ENCODE results near the gene TNNI3K.

The TNNI3K gene

DNA sequence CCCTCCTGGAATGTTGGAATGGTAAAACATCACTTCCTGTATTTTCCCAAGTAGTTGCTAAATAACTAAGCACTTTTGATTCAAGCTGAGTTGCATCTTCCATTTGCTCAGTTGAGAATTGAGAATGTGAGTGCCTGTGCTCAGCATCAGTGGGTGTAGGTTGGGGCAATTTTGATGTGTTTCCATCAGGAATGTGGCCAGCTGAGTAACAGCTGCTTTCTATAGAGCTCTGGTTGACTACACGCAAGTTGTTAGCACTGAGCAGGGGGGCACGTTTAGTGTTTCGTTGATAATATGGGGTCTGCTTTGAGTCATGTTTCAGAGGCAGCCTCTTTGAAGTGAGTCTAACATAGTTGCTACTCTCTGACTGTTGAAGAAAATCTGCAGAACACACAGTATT, 235.7 kb downstream of the TNNI3K start:
- Mint-ChIP-seq H3K9me3 (no peaks in the 10 kb centered on the region), H3K4me3 (no peak overlapping the region)
- no peak for DNase-seq

GRCh38 chr1:74471470-74471869, 236.3 kb downstream of the TNNI3K start:
- H3K27me3 Mint-ChIP-seq = peaks cover 5% of the 10 kb centered on the region
- no peak overlapping the region for H3K4me3 Mint-ChIP-seq
- H3K9me3 Mint-ChIP-seq = no peaks in the 10 kb centered on the region
- no peak for ATAC-seq
- H3K4me1 Mint-ChIP-seq = no peaks in the 10 kb centered on the region
- DNase-seq = no peak
- H3K27ac Mint-ChIP-seq = no peak overlapping the region

More for the DNA sequence above, 235.7 kb downstream of the TNNI3K start:
- Mint-ChIP-seq H3K4me1 (no peaks in the 10 kb centered on the region), H3K27ac (no peak overlapping the region), H3K27me3 (peaks cover 10% of the 10 kb centered on the region)
- ATAC-seq = no peak

GRCh38 chr1:74474585-74474984, 239.4 kb downstream of the TNNI3K start:
- ATAC-seq = no peak
- H3K27me3 Mint-ChIP-seq = no peaks in the 10 kb centered on the region
- H3K4me3 Mint-ChIP-seq = no peak overlapping the region
- DNase-seq = no peak
- H3K9me3 Mint-ChIP-seq = no peaks in the 10 kb centered on the region
- no peak overlapping the region for H3K27ac Mint-ChIP-seq
- no peaks in the 10 kb centered on the region for H3K4me1 Mint-ChIP-seq

- ATAC-seq (no peak), DNase-seq (no peak)
- Mint-ChIP-seq H3K27me3 (peaks cover 10% of the 10 kb centered on the region), H3K4me3 (no peak overlapping the region), H3K4me1 (no peaks in the 10 kb centered on the region), H3K9me3 (no peaks in the 10 kb centered on the region), H3K27ac (no peak overlapping the region)
These were observed 243.8 kb downstream of the TNNI3K start for GRCh38 chr1:74478979-74479378.

DNA sequence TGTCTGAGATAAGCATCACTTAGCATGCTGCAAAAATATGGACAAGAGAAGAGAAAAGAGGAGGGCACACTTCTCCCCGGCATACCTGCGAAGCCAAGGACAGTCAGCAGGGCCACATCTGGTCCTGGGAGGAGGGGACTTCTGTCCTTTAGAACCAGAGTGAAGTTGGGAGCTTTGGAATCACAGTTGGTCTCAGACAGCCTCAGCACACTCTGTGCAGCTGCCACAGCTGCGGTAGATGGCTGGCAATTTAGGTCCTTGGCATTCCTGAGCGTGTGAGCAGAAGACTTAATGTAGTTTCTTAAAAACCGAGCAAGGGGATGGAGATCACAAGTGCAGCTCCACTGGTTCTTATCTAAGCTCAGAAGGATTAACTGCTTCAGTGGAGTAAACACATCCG, 244.9 kb downstream of the TNNI3K start:
- H3K27ac Mint-ChIP-seq = no peak overlapping the region
- no peak for ATAC-seq
- no peak for DNase-seq

DNA sequence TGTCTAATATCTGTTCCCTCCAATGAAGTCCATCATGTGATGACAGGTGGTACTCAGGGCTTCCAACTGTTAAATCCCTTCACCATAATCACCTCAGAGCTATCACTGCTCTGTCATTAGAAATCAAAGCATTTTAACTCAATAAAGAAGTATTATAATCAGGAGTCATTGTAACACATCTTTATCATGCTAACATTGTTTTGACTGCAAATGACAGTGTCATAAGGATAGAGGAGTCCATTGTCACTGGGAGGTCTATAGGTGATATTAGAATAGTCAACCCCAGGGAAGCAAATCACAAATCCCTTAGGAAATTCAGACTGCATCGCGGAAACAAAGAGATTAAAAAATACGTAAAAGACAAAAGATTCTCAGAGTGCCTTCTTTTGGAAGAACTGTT, 246.4 kb downstream of the TNNI3K start:
- ATAC-seq = no peak
- H3K9me3 Mint-ChIP-seq = no peaks in the 10 kb centered on the region
- peaks cover 10% of the 10 kb centered on the region for H3K27me3 Mint-ChIP-seq
- no peaks in the 10 kb centered on the region for H3K4me1 Mint-ChIP-seq
- DNase-seq = no peak
- no peak overlapping the region for H3K4me3 Mint-ChIP-seq
- H3K27ac Mint-ChIP-seq = no peak overlapping the region

More for the DNA sequence above, 244.9 kb downstream of the TNNI3K start:
- no peaks in the 10 kb centered on the region for H3K4me1 Mint-ChIP-seq
- H3K9me3 Mint-ChIP-seq = no peaks in the 10 kb centered on the region
- H3K27me3 Mint-ChIP-seq = peaks cover 10% of the 10 kb centered on the region
- H3K4me3 Mint-ChIP-seq = no peak overlapping the region

GRCh38 chr1:74485622-74486021, 250.4 kb downstream of the TNNI3K start:
- Mint-ChIP-seq H3K27ac (no peak overlapping the region), H3K9me3 (no peaks in the 10 kb centered on the region), H3K27me3 (peaks cover 3% of the 10 kb centered on the region), H3K4me3 (no peak overlapping the region), H3K4me1 (no peaks in the 10 kb centered on the region)
- no peak for ATAC-seq
- DNase-seq = no peak

- no peak overlapping the region for H3K27ac Mint-ChIP-seq
- H3K4me3 Mint-ChIP-seq = no peak overlapping the region
- H3K9me3 Mint-ChIP-seq = no peaks in the 10 kb centered on the region
- DNase-seq (no peak), ATAC-seq (no peak)
- H3K27me3 Mint-ChIP-seq = no peaks in the 10 kb centered on the region
- H3K4me1 Mint-ChIP-seq = no peaks in the 10 kb centered on the region
These were observed 250.8 kb downstream of the TNNI3K start for GRCh38 chr1:74486036-74486435.

GRCh38 chr1:74496669-74497068, 261.5 kb downstream of the TNNI3K start:
- Mint-ChIP-seq H3K9me3 (no peaks in the 10 kb centered on the region), H3K27ac (no peak overlapping the region), H3K4me1 (no peaks in the 10 kb centered on the region), H3K27me3 (no peaks in the 10 kb centered on the region), H3K4me3 (no peak overlapping the region)
- ATAC-seq (no peak), DNase-seq (no peak)

- no peak for ATAC-seq
- H3K27me3 Mint-ChIP-seq = no peaks in the 10 kb centered on the region
These were observed 263.7 kb downstream of the TNNI3K start for GRCh38 chr1:74498901-74499300.

DNA sequence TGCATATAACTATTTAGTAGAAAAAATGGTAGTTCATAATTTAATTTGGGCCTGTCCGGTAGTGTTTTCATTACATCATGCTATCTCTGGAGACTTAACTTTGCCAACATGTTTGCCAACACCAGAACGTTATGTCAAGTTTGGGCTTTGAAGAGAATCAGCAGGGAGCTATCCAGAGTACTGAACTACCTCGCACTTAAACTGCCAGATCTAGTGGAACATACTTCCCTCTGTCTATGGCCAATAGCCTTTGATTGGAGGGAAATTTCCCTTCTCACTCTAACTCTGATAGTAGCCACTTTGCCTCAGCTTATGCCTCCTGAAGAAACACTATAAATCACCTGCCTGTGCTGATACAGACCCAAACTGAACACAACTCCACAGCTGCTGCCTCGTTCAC, 267.2 kb downstream of the TNNI3K start:
- no peak for DNase-seq
- Mint-ChIP-seq H3K4me3 (no peak overlapping the region), H3K27ac (no peak overlapping the region), H3K4me1 (no peaks in the 10 kb centered on the region), H3K9me3 (no peaks in the 10 kb centered on the region), H3K27me3 (no peaks in the 10 kb centered on the region)
- no peak for ATAC-seq

More at GRCh38 chr1:74498901-74499300, 263.7 kb downstream of the TNNI3K start:
- Mint-ChIP-seq H3K27ac (no peak overlapping the region), H3K9me3 (no peaks in the 10 kb centered on the region), H3K4me1 (no peaks in the 10 kb centered on the region), H3K4me3 (no peak overlapping the region)
- no peak for DNase-seq

GRCh38 chr1:74502858-74503257, 267.7 kb downstream of the TNNI3K start:
- H3K27me3 Mint-ChIP-seq = no peaks in the 10 kb centered on the region
- no peaks in the 10 kb centered on the region for H3K9me3 Mint-ChIP-seq
- ATAC-seq (no peak), DNase-seq (no peak)
- H3K4me3 Mint-ChIP-seq = no peak overlapping the region
- H3K4me1 Mint-ChIP-seq = no peaks in the 10 kb centered on the region
- no peak overlapping the region for H3K27ac Mint-ChIP-seq

GRCh38 chr1:74504125-74504932, 269.1 kb downstream of the TNNI3K start:
- Mint-ChIP-seq H3K27me3 (no peaks in the 10 kb centered on the region), H3K4me3 (no peak overlapping the region), H3K4me1 (no peaks in the 10 kb centered on the region), H3K9me3 (no peaks in the 10 kb centered on the region), H3K27ac (no peak overlapping the region)
- peak; percentile 29 to 34 for DNase-seq
- ATAC-seq = peak; percentile 83

GRCh38 chr1:74504933-74505512, 269.8 kb downstream of the TNNI3K start:
- ATAC-seq = no peak
- no peak overlapping the region for H3K27ac Mint-ChIP-seq
- no peak for DNase-seq
- no peak overlapping the region for H3K4me3 Mint-ChIP-seq
- H3K9me3 Mint-ChIP-seq = no peaks in the 10 kb centered on the region
- H3K4me1 Mint-ChIP-seq = no peaks in the 10 kb centered on the region
- no peaks in the 10 kb centered on the region for H3K27me3 Mint-ChIP-seq

DNA sequence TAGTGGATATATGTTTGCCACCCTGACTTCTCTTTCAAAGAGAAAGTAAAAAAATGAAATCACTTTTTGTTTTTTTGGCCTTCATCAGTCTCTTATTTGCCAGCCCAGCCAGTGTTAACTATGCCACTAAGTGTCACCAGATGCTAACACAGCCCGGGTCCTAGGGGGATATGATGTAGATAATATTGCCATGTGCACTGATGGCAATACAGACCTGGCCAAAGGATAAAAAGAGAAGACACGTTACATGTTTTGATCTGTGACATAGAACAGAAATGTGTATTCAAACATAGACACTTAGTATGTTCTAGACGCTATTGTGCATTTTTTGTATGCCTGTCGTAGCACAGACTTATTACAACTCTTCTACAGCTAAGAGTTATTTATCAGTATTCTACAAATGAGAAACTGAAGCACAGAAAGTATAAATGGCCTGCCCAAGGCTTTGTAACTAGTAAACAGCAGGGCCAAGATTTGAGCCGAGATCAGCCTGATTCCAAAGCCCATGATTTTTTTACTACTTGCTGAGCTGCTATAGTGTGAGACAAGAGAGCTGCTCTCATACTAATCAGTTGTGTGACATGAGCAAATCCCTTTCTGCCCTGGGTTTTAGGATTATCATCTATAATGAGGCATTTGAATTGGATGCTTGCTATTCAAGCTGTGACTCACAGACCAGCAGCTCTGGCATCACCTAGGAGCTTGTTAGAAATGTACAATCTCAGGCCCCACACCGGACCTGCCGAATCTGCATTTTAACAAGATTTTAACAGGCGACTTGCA, 270.9 kb downstream of the TNNI3K start:
- Mint-ChIP-seq H3K4me1 (no peaks in the 10 kb centered on the region), H3K9me3 (no peaks in the 10 kb centered on the region), H3K4me3 (no peak overlapping the region), H3K27me3 (no peaks in the 10 kb centered on the region), H3K27ac (no peak overlapping the region)
- ATAC-seq = no peak
- DNase-seq = no peak

DNA sequence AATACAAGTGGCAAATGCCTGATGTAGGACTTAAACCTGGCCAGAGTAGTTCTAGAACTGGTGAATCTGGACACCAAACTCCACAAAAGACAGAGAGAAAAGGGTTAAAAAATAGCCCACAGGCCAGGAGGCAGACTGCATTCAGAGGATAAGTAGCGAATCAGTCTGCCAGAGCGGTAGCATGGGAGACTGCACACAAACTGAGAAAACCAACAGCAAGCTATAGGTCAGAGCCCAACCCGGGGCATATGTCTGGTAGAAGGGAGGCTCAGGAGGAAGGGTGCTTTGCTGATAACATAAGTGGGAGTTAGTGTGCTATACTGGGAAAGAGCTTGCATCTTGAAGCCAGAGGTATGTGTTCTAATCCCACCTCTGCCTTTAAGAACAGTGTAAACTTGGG, 273.3 kb downstream of the TNNI3K start:
- no peak overlapping the region for H3K4me3 Mint-ChIP-seq
- DNase-seq = no peak
- ATAC-seq = no peak
- no peaks in the 10 kb centered on the region for H3K4me1 Mint-ChIP-seq
- no peak overlapping the region for H3K27ac Mint-ChIP-seq
- no peaks in the 10 kb centered on the region for H3K27me3 Mint-ChIP-seq
- no peaks in the 10 kb centered on the region for H3K9me3 Mint-ChIP-seq

Data from stimulated activated naive CD8-positive, alpha-beta T cell treated with anti-CD3 and anti-CD28 coated beads, Interleukin-15, amount 100 ng/mL, for 72 hours (primary cell).